GM06990 (cell line): ENCODE measurements around the gene TCL1B.
A peak's percentile ranks its signal among the peaks of the same experiment; 100 is the strongest.

Source experiments
- DNase-seq: peaks from one replicate; pipeline ENCODE4 v3.0.0-alpha.2; 2011; ENCODE audit not compliant: insufficient read length; ENCODE audit errors: extremely low read depth
- H3K27me3 ChIP-seq: replicated peaks from 2 replicates; pipeline ENCODE4 v1.6.0; 2011; ENCODE audit warnings: low read length; ENCODE audit not compliant: control insufficient read depth, insufficient read depth
- H3K36me3 ChIP-seq: 2 replicates; pipeline ENCODE4 v1.5.1; 2011; ENCODE audit warnings: low read length; ENCODE audit not compliant: control insufficient read depth, insufficient read depth
- H3K4me3 ChIP-seq: replicated peaks from 2 replicates; pipeline ENCODE4 v1.5.1; 2011; ENCODE audit warnings: low read depth, mild to moderate bottlenecking, control low read depth, low read length
- TF ChIP-seq, protein P1 (sequence below): IDR thresholded peaks from 2 replicates; pipeline ENCODE4 v1.5.1; 2011; ENCODE audit warnings: low read length, control low read depth, mild to moderate bottlenecking, inconsistent platforms; ENCODE audit not compliant: insufficient read depth, poor library complexity, severe bottlenecking

The TCL1B gene

DNA sequence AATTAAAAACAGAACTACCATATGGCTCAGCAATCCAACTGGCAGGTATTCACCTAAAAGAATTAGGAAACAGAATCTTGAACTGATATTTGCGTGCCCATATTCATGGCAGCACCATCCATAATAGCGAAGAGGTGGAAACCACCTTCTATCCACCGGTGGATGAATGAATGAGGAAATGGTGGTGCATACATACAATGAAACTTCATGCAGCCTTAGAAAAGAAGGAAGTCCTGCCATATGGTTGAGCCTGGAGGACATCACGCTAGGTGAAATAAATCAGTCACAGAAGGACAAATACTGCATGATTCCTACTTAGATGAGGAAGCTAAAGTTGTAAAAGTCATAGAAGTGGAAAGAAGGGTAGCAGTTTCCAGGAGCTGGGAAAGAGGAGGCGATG lies 21.1 kb downstream of the TCL1B start:
- DNase-seq, result no peak
- Histone ChIP-seq H3K4me3 (no peak overlapping the region), H3K36me3 (peaks cover 3% of the 10 kb centered on the region; the same call in 1 of the 2 replicates), H3K27me3 (no peaks in the 10 kb centered on the region)
- TF ChIP-seq, protein P1, sequence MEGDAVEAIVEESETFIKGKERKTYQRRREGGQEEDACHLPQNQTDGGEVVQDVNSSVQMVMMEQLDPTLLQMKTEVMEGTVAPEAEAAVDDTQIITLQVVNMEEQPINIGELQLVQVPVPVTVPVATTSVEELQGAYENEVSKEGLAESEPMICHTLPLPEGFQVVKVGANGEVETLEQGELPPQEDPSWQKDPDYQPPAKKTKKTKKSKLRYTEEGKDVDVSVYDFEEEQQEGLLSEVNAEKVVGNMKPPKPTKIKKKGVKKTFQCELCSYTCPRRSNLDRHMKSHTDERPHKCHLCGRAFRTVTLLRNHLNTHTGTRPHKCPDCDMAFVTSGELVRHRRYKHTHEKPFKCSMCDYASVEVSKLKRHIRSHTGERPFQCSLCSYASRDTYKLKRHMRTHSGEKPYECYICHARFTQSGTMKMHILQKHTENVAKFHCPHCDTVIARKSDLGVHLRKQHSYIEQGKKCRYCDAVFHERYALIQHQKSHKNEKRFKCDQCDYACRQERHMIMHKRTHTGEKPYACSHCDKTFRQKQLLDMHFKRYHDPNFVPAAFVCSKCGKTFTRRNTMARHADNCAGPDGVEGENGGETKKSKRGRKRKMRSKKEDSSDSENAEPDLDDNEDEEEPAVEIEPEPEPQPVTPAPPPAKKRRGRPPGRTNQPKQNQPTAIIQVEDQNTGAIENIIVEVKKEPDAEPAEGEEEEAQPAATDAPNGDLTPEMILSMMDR, result no peak

DNA sequence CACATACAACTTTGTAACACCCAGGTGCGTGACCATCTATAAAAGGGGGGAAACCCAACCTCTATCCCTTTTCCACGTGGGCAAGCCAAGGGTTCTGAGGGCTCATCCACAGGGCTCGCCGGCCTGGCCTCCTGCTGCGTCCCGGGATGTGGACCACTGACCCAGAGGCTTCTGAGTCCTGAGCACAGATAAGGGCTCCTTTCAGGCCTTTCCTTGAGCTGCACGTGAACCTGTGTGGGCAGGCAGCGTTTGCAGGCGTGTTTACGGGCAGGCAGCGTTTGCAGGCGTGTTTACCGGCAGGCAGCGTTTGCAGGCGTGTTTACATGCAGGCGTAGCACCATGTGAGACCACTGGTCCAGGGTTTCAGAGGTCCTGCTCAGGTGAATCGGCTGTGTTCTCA lies 23.9 kb downstream of the TCL1B start:
- DNase-seq, result no peak
- H3K36me3 ChIP-seq, result peaks cover 3% of the 10 kb centered on the region; the same call in 1 of the 2 replicates
- TF ChIP-seq, protein P1, result no peak
- H3K27me3 ChIP-seq, result no peaks in the 10 kb centered on the region
- no peak overlapping the region for H3K4me3 ChIP-seq

DNA sequence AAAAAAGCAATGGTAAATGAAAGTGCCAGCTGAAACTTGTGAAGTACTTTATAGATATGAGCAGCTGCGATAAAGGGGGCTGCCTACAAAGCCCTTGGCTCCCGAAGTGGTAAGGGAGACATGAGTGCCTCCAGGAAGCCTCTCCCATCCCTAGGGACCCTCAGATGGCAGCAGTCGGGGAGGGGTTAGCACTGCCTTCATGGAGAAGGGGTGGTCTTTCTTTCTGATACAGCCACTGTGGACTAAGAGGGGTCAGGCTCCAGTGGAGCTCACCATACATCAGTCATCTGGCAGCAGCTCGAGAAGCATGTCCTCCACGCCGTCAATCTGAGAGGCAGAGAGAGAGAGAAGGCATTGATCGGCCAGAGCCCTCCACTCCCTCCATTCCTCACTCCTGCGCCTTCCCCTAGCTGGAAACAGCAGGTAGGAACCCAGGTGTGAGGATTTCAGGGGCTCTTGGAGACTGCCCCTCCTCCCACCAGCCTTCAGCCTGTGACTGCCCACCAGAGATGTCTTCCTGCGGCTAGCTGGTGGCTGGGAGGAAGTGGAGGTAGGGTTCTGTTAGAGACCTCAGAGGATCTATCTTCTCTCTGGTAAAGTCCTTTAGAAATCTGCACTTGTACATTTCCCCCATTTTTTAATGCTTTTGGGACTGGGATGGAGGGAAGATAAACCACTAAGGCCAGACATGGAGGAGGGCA lies 25.4 kb downstream of the TCL1B start:
- peaks cover 3% of the 10 kb centered on the region; the same call in 1 of the 2 replicates for H3K36me3 ChIP-seq

DNA sequence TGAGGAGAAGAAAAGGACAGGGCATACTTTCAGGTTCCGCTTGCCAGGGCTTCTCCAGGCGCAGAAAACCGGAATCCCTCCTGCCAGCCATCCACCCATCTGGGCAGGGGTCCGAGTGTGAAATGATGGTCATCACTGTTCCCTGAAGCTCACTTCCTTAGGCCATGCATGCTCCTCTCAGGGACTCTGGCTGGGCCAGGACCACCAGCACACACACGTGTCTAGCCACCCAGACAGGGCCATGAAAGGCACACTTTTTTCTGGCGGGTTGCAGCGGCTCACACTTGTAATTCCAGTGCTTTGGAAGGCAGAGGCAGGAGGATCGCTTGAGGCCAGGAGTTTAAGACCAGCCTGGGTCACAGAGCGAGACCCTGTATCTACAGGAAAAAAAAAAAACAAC lies 26.2 kb downstream of the TCL1B start:
- no peaks in the 10 kb centered on the region for H3K27me3 ChIP-seq
- peak overlapping the region; percentile 72 for H3K4me3 ChIP-seq
- no peak for DNase-seq
- H3K36me3 ChIP-seq, result peaks cover 3% of the 10 kb centered on the region; the same call in 1 of the 2 replicates
- TF ChIP-seq, protein P1, result no peak

More for the DNA sequence above, 25.4 kb downstream of the TCL1B start:
- H3K4me3 ChIP-seq, result peak overlapping the region; percentile 72
- no peaks in the 10 kb centered on the region for H3K27me3 ChIP-seq
- TF ChIP-seq, protein P1, result no peak
- peak; percentile 48 for DNase-seq

DNA sequence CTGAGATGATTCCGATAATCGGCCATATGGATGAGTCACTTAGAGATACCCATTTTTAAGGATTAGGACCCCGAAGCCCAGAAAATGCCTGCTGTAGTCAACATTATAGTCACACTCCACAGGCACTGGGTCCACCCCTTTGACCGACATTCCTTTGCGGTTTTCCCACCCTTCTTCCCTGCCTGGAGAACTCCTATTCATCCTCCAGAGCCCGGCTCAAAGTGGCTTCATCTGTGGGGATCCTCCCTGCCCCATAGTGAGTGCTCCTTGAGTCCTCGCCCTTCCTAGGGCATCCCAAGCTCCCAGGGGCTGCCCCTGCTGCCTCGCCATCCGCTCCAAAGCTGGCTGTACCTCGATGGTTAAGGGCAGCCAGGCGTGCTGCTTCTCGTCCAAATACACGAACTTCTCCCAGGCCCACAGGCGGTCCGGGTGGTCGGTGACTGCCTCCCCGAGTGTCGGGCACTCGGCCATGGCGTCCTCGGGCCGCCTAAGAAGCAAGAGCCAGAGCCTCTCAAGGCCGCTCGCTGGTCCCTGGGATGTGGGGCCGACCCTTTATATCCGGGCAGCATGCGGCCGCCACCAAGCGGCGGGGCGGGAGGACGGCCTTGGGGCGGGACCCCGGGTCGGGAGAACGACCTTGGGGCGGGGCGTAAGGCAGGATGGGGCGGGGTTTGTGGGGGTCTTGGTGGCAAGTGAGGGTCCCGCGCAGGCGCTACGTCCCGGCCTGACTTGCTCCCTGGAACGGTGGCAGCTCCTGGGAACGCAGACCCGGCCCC lies 27.6 kb downstream of the TCL1B start, which contains the start of gene TCL1A:
TSS of gene TCL1A (minus strand) at position 530 of the 776 bp plus-strand sequence. CDS start at position 471, 59 bp downstream.
- TF ChIP-seq, protein P1, result peak; percentile 74
- H3K4me3 ChIP-seq, result peak within 1 kb of the TSS; percentile 72
- no peaks in the 10 kb centered on the region for H3K27me3 ChIP-seq
- DNase-seq, result peak; percentile 79
- peaks cover 3% of the 10 kb centered on the region; the same call in 1 of the 2 replicates for H3K36me3 ChIP-seq
